ENCODE data around the gene HELLS.
"Not testable (repeated sequence)": the region's sequence is repeated elsewhere in the genome, so short reads cannot be mapped to it uniquely, and the experiment has no call there.

Gene HELLS

DNA sequence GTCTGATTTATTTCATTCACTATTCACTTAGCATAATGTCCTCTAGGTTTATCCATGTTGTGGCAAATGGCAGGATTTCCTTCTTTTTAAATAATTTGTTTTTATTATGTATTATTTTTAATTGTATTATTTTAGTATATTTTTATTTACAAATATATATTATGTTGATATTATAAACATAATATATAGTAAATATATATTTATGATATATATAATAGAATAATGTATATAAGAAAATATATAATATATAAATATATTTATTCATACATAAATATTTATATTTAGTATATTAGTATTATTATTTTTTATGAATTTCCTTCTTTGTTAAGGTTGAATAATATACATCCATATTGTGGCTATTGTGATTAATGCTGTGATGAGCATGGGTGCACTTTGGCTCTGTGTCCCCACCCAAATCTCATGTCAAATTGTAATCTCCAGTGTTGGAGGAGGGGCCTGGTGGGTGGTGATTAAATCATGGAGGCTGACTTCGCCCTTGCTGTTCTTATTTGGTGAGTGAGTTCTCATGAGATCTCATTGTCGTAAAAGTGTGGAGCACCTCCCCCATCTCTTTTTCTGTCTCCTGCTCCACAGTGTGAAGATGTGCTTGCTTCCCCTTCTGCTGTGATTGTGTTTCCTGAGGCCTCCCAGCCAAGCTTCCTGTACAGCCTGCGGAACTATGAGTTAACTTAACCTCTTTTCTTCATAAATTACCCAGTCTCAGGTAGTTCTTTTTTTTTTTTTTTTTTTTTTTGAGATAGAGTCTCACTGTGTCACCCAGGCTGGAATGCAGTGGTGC is 85.7 kb downstream of the HELLS start:
- no peak for FAIRE-seq
- TF ChIP-seq, protein P1, sequence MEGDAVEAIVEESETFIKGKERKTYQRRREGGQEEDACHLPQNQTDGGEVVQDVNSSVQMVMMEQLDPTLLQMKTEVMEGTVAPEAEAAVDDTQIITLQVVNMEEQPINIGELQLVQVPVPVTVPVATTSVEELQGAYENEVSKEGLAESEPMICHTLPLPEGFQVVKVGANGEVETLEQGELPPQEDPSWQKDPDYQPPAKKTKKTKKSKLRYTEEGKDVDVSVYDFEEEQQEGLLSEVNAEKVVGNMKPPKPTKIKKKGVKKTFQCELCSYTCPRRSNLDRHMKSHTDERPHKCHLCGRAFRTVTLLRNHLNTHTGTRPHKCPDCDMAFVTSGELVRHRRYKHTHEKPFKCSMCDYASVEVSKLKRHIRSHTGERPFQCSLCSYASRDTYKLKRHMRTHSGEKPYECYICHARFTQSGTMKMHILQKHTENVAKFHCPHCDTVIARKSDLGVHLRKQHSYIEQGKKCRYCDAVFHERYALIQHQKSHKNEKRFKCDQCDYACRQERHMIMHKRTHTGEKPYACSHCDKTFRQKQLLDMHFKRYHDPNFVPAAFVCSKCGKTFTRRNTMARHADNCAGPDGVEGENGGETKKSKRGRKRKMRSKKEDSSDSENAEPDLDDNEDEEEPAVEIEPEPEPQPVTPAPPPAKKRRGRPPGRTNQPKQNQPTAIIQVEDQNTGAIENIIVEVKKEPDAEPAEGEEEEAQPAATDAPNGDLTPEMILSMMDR (IDR thresholded peaks at IDR 0.05; ENCODE audit: insufficient read depth, missing control alignments), result no peak
- DNase-seq (ENCODE audit: insufficient read length, low spot score), result no peak

DNA sequence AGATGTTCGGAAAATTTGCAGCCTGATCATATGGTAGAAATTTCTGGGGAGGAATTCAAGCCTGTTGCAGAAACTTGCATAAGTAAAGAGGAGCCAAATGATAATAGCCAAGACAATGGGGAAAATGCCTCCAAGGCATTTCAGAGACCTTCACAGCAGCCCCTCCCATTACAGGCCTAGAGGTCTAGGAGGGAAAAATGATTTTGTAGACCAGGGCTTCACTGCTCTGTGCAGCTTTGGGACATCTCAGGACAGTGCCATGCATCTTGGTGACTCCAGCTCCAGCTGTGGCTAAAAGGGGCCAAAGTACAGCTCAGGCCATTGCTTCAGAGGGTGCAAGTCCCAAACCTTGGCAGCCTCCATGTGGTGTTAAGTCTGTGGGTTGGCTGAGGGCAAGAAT is 87.4 kb downstream of the HELLS start:
- no peak for DNase-seq (ENCODE audit: insufficient read length, low spot score)
- no peak for FAIRE-seq
- TF ChIP-seq, protein P1 (IDR thresholded peaks at IDR 0.05; ENCODE audit: insufficient read depth, missing control alignments), result no peak

DNA sequence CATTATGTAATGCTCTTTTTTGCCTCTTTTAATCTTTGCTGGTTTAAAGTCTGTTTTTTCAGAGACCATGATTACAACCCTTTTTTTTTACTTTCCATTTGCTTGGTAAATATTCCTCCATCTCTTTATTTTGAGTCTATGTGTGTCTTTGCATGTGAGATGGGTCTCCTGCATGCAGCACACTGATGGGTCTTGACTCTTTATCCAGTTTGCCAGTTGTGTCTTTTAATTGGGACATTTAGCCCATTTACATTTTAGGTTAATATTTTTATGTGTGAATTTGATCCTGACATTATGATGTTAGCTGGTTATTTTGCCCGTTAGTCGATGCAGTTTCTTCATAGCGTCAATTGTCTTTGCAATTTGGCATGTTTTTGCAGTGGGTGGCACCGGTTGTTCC is 92.5 kb downstream of the HELLS start:
- not testable (repeated sequence) for DNase-seq (ENCODE audit: insufficient read length, low spot score); FAIRE-seq

DNA sequence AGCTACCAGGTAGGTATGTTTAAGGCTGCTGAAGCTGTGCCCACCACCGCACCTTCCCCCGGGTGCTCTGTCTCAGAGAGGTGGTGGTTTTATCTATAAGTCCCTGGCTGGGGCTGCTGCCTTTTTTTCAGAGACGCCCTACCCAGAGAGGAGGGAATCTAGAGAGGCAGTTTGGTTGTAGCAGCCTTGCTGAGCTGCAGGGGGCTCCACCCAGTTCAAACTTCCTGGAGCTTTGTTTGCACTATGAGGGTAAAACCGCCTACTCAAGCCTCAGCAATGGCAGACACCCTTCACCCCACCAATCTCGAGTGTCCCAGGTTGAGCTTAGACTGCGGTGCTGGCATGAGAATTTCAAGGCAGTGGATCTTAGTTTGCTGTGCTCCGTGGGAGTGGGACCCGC is 94.3 kb downstream of the HELLS start:
- FAIRE-seq, result no peak
- no peak for DNase-seq (ENCODE audit: insufficient read length, low spot score)
- TF ChIP-seq, protein P1 (IDR thresholded peaks at IDR 0.05; ENCODE audit: insufficient read depth, missing control alignments), result no peak

DNA sequence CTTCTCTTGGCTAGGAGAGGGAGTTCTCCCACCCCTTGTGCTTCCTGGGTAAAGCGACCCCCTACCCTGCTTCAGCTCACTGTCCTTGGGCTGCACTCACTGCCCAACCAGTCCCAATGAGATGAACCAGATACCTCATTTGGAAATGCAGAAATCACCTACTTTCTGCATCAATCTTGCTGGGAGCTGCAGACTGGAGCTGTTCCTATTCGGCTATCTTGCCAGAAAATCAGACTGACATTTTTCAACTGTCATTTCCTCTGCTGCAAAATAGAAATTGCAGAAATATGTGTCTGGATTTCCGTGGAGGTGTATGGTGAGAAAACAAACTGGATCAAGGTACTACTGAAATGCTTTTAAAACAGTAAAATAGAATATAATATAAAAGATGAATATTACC is 95.0 kb downstream of the HELLS start:
- TF ChIP-seq, protein P1 (IDR thresholded peaks at IDR 0.05; ENCODE audit: insufficient read depth, missing control alignments), result no peak
- FAIRE-seq (no peak), DNase-seq (ENCODE audit: insufficient read length, low spot score) (no peak)

DNA sequence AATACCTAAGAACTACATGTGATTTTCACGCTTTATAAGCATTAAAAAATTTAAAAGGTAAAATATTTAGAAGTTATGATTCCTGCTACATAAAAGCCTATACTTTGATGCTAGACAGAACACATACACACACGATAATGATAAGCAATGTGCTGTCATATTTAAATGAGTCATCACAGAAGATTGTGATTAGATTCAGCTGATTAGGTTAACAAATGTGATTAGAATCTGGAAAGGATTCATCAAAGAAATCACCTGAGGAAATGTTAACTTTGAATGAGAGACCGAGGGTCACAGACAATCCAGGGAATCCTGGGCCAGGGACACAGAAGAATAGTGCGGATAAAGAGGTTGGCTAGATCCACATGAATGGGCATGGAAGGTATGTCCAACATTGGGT is 95.9 kb downstream of the HELLS start:
- FAIRE-seq, result no peak
- DNase-seq (ENCODE audit: insufficient read length, low spot score), result no peak
- TF ChIP-seq, protein P1 (IDR thresholded peaks at IDR 0.05; ENCODE audit: insufficient read depth, missing control alignments), result no peak

DNA sequence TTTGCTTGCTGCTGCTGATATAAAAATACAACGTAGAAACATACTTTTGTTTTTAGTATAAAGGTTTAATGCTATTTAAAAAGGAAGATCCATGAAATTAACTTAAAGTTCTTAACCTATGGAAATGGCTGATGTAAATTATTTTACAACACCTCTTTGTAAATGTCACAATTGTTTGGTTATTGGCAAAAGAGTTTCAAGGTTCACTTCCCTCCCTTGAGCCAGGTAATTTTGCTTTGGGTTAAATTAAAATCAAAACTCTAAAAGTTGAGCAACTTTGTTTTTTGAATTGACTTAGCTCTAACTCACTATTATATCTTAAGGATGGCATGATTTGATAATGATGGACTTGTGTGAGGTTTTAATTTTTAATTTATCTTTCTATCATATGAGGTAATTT is 98.8 kb downstream of the HELLS start:
- DNase-seq (ENCODE audit: insufficient read length, low spot score), result no peak
- FAIRE-seq, result no peak
- TF ChIP-seq, protein P1 (IDR thresholded peaks at IDR 0.05; ENCODE audit: insufficient read depth, missing control alignments), result no peak
